Hepatocyte (in vitro differentiated cells): ENCODE data around the gene KIAA1210.

Experiments
- CTCF ChIP-seq: fragments of 200-600 bp; sonication (generic); IDR thresholded peaks from 2 replicates; pipeline ENCODE4 v1.5.1; 2016; ENCODE audit warnings: antibody characterized with exemption, mild to moderate bottlenecking; ENCODE audit not compliant: poor library complexity
- EZH2 ChIP-seq: fragments of 200-600 bp; sonication (generic); IDR thresholded peaks from 2 replicates; pipeline ENCODE4 v1.6.1; 2016; ENCODE audit warnings: antibody characterized with exemption, mild to moderate bottlenecking, borderline replicate concordance

DNA sequence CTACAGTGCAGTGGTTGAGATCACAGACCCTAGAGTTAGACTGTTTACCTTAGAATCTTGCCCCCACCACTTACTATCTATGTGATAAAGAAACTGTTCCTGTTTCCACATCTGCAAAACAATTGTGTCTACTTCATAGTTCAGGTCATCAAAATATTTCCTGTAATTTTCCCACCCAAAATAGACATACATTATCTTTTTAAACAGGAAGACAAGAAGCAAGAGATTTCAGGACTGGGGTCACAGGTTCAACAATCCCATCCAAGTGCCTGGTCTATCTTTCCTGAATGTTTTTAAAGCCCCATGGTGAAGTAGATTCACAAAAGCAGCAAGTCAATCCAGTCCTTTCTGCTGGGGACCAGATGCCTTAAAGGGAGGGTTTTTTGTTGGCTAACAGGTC is 96.6 kb downstream of the KIAA1210 start:
- no peak for TF ChIP-seq EZH2
- no peak for TF ChIP-seq CTCF
